Parathyroid adenoma (tissue), 2 donors: Measurements from ENCODE around the gene SAA1.

ENCODE experiments used
- H2AFZ ChIP-seq: fragments of 300-600 bp; sonication (generic); one replicate; pipeline ENCODE4 v1.7.0; 2017; ENCODE audit warnings: antibody characterized with exemption, mild to moderate bottlenecking
- H3K27ac ChIP-seq: fragments of 300-600 bp; sonication (generic); one replicate; pipeline ENCODE4 v1.7.0; 2017
- H3K27me3 ChIP-seq: fragments of 300-600 bp; sonication (generic); one replicate; pipeline ENCODE4 v1.7.0; 2017; ENCODE audit warnings: low read length; ENCODE audit not compliant: control insufficient read depth, insufficient read depth
- H3K36me3 ChIP-seq: fragments of 300-600 bp; sonication (generic); one replicate; pipeline ENCODE4 v1.7.0; 2017; ENCODE audit warnings: low read length; ENCODE audit not compliant: control insufficient read depth, insufficient read depth
- H3K4me1 ChIP-seq: fragments of 300-600 bp; sonication (generic); one replicate; pipeline ENCODE4 v1.7.0; 2017; ENCODE audit warnings: control low read depth
- H3K4me2 ChIP-seq: fragments of 300-600 bp; sonication (generic); one replicate; pipeline ENCODE4 v1.7.0; 2017; ENCODE audit warnings: low read length
- H3K4me3 ChIP-seq: fragments of 300-600 bp; sonication (generic); one replicate; pipeline ENCODE4 v1.7.0; 2017; ENCODE audit warnings: low read depth, low read length
- H3K79me2 ChIP-seq: fragments of 300-600 bp; sonication (generic); one replicate; pipeline ENCODE4 v1.7.0; 2017; ENCODE audit warnings: control low read depth
- H3K9ac ChIP-seq: fragments of 300-600 bp; sonication (generic); one replicate; pipeline ENCODE4 v1.7.0; 2017; ENCODE audit warnings: mild to moderate bottlenecking
- H3K9me3 ChIP-seq: fragments of 300-600 bp; sonication (generic); one replicate; pipeline ENCODE4 v1.7.0; 2017; ENCODE audit warnings: low read length; ENCODE audit not compliant: control insufficient read depth
- CTCF ChIP-seq: fragments of 300-600 bp; sonication (generic); IDR thresholded peaks from one replicate; pipeline ENCODE4 v1.7.0; 2017; ENCODE audit warnings: antibody characterized with exemption, mild to moderate bottlenecking
- donor health status: primary hyperparathyroidism.

SAA1 gene

DNA sequence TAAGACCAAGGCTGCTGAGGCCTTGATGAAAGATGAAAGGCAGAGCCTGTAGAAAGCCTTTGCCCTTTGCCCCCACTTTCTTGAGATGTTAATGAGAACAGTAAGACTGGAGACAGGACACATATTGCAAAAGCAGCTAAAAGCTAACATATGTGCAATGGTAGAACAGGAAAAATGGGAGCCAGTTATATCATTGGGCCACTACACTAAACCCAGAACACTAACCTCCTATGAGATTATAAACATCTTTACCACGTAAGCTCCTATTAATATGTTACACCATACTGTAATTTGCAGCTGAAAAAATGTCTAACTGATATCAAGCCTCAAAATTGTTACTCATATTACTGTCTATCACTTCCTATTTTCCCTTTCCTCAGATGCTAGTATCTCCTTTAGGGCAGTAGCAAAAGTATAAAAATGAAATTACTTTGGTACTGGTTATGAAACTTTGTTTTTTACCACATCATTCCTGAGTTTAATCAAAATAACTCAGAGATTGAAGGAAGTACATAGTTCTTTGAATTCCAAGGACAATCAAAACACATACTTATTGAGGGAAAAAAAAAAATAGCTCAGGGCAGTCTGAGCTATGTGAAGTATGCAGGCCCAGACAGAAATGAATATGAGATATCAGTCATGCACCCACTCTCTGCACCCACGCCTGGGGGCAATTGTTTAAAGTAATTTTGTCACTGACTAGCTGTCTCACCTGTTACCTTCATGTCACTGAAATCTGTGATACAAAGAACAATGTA is 46.8 kb downstream of the SAA1 start:
- no peaks in the 10 kb centered on the region for H3K36me3 ChIP-seq
- TF ChIP-seq CTCF: no peak
- no peaks in the 10 kb centered on the region for H3K27me3 ChIP-seq
- H3K4me1 ChIP-seq: no peaks in the 10 kb centered on the region
- H3K9ac ChIP-seq: no peak overlapping the region
- peaks cover 4% of the 10 kb centered on the region for H3K79me2 ChIP-seq
- no peak overlapping the region for H2AFZ ChIP-seq
- no peaks in the 10 kb centered on the region for H3K9me3 ChIP-seq
- no peak overlapping the region for H3K4me2 ChIP-seq
- H3K27ac ChIP-seq: no peak overlapping the region
- no peak overlapping the region for H3K4me3 ChIP-seq

DNA sequence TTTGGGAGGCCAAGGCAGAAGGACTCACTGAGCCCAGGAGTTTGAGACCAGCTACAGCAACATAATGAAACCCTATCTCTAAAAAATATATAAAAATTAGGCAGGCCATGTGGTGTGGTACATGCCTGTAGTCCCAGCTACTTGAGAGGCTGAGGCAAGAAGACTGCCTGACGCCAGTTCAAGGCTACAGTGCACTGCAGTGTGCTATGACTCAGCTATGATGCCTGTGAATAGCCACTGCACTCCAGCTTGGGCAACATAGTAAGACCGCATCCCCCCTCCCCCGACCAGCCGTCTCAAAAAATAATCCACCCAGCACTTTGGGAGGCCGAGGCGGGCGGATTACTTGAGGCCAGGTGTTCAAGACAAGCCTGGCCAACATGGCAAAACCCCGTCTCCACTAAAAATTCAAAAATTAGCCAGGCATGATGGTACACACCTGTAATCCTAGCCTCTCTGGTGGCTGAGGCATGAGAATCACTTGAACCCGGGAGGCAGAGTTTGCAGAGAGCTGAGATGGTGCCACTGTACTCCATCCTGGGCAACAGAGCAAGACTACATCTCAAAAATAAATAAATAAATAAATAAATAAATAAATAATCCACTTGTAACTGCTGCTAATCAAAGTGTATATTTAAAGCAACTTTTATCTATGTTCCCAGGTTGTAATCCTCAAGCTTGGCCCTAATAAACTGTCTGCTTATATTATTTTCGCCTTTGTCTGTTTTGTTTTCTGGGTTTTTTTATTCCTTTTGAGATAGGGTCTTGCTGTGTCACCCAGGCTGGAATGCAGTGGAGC is 48.1 kb downstream of the SAA1 start:
- H3K4me3 ChIP-seq: no peak overlapping the region
- H3K27me3 ChIP-seq: no peaks in the 10 kb centered on the region
- H3K4me1 ChIP-seq: no peaks in the 10 kb centered on the region
- H2AFZ ChIP-seq: no peak overlapping the region
- H3K79me2 ChIP-seq: peaks cover 4% of the 10 kb centered on the region
- H3K9ac ChIP-seq: no peak overlapping the region
- TF ChIP-seq CTCF: no peak
- H3K27ac ChIP-seq: no peak overlapping the region
- H3K36me3 ChIP-seq: no peaks in the 10 kb centered on the region
- no peak overlapping the region for H3K4me2 ChIP-seq
- H3K9me3 ChIP-seq: no peaks in the 10 kb centered on the region

DNA sequence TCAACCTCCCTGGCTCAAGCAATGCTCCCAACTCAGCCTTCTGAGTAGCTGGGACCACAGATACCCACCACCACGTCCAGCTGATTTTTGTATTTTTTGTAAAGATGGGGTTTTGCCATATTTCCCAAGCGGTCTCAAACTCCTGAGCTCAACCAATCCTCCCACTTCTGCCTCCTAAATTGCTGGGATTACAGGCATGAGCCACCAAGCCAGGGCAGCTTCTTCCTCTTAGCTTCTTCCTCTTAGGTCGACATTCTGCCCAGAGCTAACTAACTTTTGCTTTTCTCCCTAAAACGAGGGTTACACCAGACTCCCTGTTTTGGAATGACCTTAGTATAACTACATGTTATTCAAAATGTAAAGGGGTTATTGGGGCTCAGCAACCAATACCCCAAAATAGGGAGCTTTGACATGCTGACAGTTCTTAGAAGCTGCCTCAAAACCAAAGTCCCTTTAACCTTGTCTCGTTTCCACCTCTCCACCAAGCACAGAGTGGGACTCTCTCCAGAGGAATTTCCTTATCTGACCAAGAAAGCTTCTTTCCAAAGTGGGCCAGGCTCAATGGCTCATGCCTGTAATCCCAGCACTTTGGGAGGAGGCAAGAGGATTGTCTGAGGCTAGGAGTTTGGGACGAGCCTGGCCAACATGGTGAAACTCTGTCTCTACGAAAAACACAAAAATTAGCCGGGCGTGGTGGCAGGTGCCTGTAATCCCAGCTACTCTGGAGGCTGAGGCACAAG is 48.9 kb downstream of the SAA1 start:
- TF ChIP-seq CTCF: no peak
- no peak overlapping the region for H3K27ac ChIP-seq
- H3K79me2 ChIP-seq: peaks cover 4% of the 10 kb centered on the region
- no peak overlapping the region for H3K4me3 ChIP-seq
- no peak overlapping the region for H3K4me2 ChIP-seq
- no peaks in the 10 kb centered on the region for H3K27me3 ChIP-seq
- no peaks in the 10 kb centered on the region for H3K36me3 ChIP-seq
- no peak overlapping the region for H3K9ac ChIP-seq
- no peaks in the 10 kb centered on the region for H3K9me3 ChIP-seq
- H2AFZ ChIP-seq: no peak overlapping the region
- no peaks in the 10 kb centered on the region for H3K4me1 ChIP-seq

GRCh38 chr11:18315893-18316292 is 49.8 kb downstream of the SAA1 start:
- H3K9me3 ChIP-seq: no peaks in the 10 kb centered on the region
- H3K4me2 ChIP-seq: no peak overlapping the region
- H3K9ac ChIP-seq: no peak overlapping the region
- no peak overlapping the region for H3K27ac ChIP-seq
- H3K4me3 ChIP-seq: no peak overlapping the region
- TF ChIP-seq CTCF: no peak
- peaks cover 4% of the 10 kb centered on the region for H3K79me2 ChIP-seq
- H2AFZ ChIP-seq: no peak overlapping the region
- H3K27me3 ChIP-seq: no peaks in the 10 kb centered on the region
- H3K4me1 ChIP-seq: no peaks in the 10 kb centered on the region
- no peaks in the 10 kb centered on the region for H3K36me3 ChIP-seq
